GM11168 (cell line): ENCODE measurements around the gene ANKRD44.

Experiments used
- in situ Hi-C: fragments of 300-500 bp; cut with MboI; formaldehyde crosslinking; loops from one replicate; pipeline ENCODE4 v1.12.0; 2022; ENCODE audit warnings: low sequenced_read_pairs; ENCODE audit not compliant: unreplicated experiment

Gene ANKRD44

GRCh38 chr2:197159661-197160211, 150.8 kb downstream of the ANKRD44 start:
- in situ Hi-C loops: loop anchor here (10.0 kb wide), 1 partner anchor 45 kb away; no protein-coding TSS in a partner anchor

GRCh38 chr2:197158591-197159550, 151.7 kb downstream of the ANKRD44 start:
- in situ Hi-C loops: no loop called here

- in situ Hi-C loops: no loop called here
Measured at GRCh38 chr2:197157879-197158537, 152.6 kb downstream of the ANKRD44 start.

GRCh38 chr2:197156771-197157170, 153.8 kb downstream of the ANKRD44 start:
- in situ Hi-C loops: no loop called here

GRCh38 chr2:197152451-197153228, 157.9 kb downstream of the ANKRD44 start:
- in situ Hi-C loops: no loop called here

GRCh38 chr2:197149546-197149945, 161.0 kb downstream of the ANKRD44 start:
- in situ Hi-C loops: no loop called here

- in situ Hi-C loops: no loop called here
Measured at GRCh38 chr2:197148401-197148800, 162.2 kb downstream of the ANKRD44 start.

- in situ Hi-C loops: no loop called here
Measured at GRCh38 chr2:197147942-197148341, 162.6 kb downstream of the ANKRD44 start.

GRCh38 chr2:197146995-197147394, 163.6 kb downstream of the ANKRD44 start:
- in situ Hi-C loops: no loop called here

GRCh38 chr2:197145471-197146056, 165.0 kb downstream of the ANKRD44 start:
- in situ Hi-C loops: no loop called here

- in situ Hi-C loops: no loop called here
Measured at GRCh38 chr2:197144183-197144582, 166.4 kb downstream of the ANKRD44 start.

GRCh38 chr2:197141702-197142473, 168.7 kb downstream of the ANKRD44 start:
- in situ Hi-C loops: no loop called here

GRCh38 chr2:197140045-197140444, 170.5 kb downstream of the ANKRD44 start:
- in situ Hi-C loops: no loop called here

GRCh38 chr2:197138506-197138905, 172.1 kb downstream of the ANKRD44 start:
- in situ Hi-C loops: no loop called here

GRCh38 chr2:197137826-197138477, 172.6 kb downstream of the ANKRD44 start:
- in situ Hi-C loops: no loop called here

GRCh38 chr2:197137231-197137630, 173.3 kb downstream of the ANKRD44 start:
- in situ Hi-C loops: no loop called here

- in situ Hi-C loops: no loop called here
Measured at GRCh38 chr2:197136452-197136851, 174.1 kb downstream of the ANKRD44 start.

- in situ Hi-C loops: no loop called here
Measured at GRCh38 chr2:197135806-197136205, 174.8 kb downstream of the ANKRD44 start.

GRCh38 chr2:197134206-197134605, 176.4 kb downstream of the ANKRD44 start:
- in situ Hi-C loops: no loop called here
